ENCODE measurements around the gene FAM229A. TPM values are rescaled to one million over a fixed set of nuclear protein-coding genes. Genes with fewer than 3 reads are reported as not detected.

Gene FAM229A
- total RNA-seq, 8 experiments from 2014 or later, result 1.1 to 6.7 (median 4.3) TPM

- H3K4me1 ChIP-seq (replicated peaks in 1 of 2), result peaks cover 17 to 28% of the 10 kb centered on the region in 2 donors
- in situ Hi-C loops (cut with MboI; ENCODE audit: low pct_unique_long_range_greater_than_20kb in 2 of 9, low sequenced_read_pairs in 9 of 9, unreplicated experiment in 9 of 9), result no loop called here
- no peak overlapping the region for H3K4me3 ChIP-seq
- no peak overlapping the region for H3K27ac ChIP-seq
- WGBS, 10 experiments, result 87 to 100% (median 93%) methylated on average over 1 to 3 of the region's 3 CpGs; no CpG with 5 or more reads in 5 of the 10 experiments
- no peak for ATAC-seq (replicated peaks in 6 of 8)
Measured at GRCh38 chr1:32332290-32333079, 29.8 kb downstream of the FAM229A start.

- Histone ChIP-seq H3K4me3 (no peak overlapping the region), H3K27ac (no peak overlapping the region), H3K4me1 (replicated peaks in 1 of 2) (peaks cover 14 to 19% of the 10 kb centered on the region in 2 donors)
- WGBS, 10 experiments, result 50 to 100% (median 97%) methylated on average over 1 to 8 of the region's 12 CpGs; no CpG with 5 or more reads in 2 of the 10 experiments
- in situ Hi-C loops (cut with MboI; ENCODE audit: low pct_unique_long_range_greater_than_20kb in 2 of 9, low sequenced_read_pairs in 9 of 9, unreplicated experiment in 9 of 9), result no loop called here
- no peak for ATAC-seq (replicated peaks in 6 of 8)
Measured at GRCh38 chr1:32331549-32331948, 30.7 kb downstream of the FAM229A start.

GRCh38 chr1:32330558-32331151, 31.6 kb downstream of the FAM229A start:
- Histone ChIP-seq H3K27ac (no peak overlapping the region), H3K4me3 (no peak overlapping the region), H3K4me1 (replicated peaks in 1 of 2) (peaks cover 14 to 17% of the 10 kb centered on the region in 2 donors)
- in situ Hi-C loops (cut with MboI; ENCODE audit: low pct_unique_long_range_greater_than_20kb in 2 of 9, low sequenced_read_pairs in 9 of 9, unreplicated experiment in 9 of 9), result no loop called here
- no peak for ATAC-seq (replicated peaks in 6 of 8)
- WGBS, 10 experiments, result 80 to 100% (median 94%) methylated on average over 1 to 11 of the region's 12 CpGs; no CpG with 5 or more reads in 1 of the 10 experiments

- peaks cover 14 to 17% of the 10 kb centered on the region in 2 donors for H3K4me1 ChIP-seq (replicated peaks in 1 of 2)
- H3K4me3 ChIP-seq, result no peak overlapping the region
- H3K27ac ChIP-seq, result no peak overlapping the region
Measured at GRCh38 chr1:32329931-32330466, 32.3 kb downstream of the FAM229A start.

GRCh38 chr1:32327204-32327603, 35.1 kb downstream of the FAM229A start:
- H3K4me3 ChIP-seq, result no peak overlapping the region
- ATAC-seq (replicated peaks in 6 of 8), result no peak
- WGBS, 10 experiments, result 94 to 100% (median 100%) methylated on average over 4 to 6 of the region's 11 CpGs; no CpG with 5 or more reads in 7 of the 10 experiments
- in situ Hi-C loops (cut with MboI; ENCODE audit: low pct_unique_long_range_greater_than_20kb in 2 of 9, low sequenced_read_pairs in 9 of 9, unreplicated experiment in 9 of 9), result no loop called here
- no peak overlapping the region for H3K27ac ChIP-seq
- H3K4me1 ChIP-seq (replicated peaks in 1 of 2), result no peaks in the 10 kb centered on the region

More at GRCh38 chr1:32329931-32330466, 32.3 kb downstream of the FAM229A start:
- WGBS, 10 experiments, result 90 to 100% (median 93%) methylated on average over 2 to 4 of the region's 4 CpGs; no CpG with 5 or more reads in 3 of the 10 experiments
- ATAC-seq (replicated peaks in 6 of 8), result no peak
- in situ Hi-C loops (cut with MboI; ENCODE audit: low pct_unique_long_range_greater_than_20kb in 2 of 9, low sequenced_read_pairs in 9 of 9, unreplicated experiment in 9 of 9), result no loop called here

- Histone ChIP-seq H3K27ac (no peak overlapping the region), H3K4me3 (no peak overlapping the region), H3K4me1 (replicated peaks in 1 of 2) (no peaks in the 10 kb centered on the region)
- peak in 2 of 8 experiments; percentile 27 to 35 for ATAC-seq (replicated peaks in 6 of 8)
- WGBS, 10 experiments, result 53 to 94% (median 75%) methylated on average over 2 to 5 of the region's 5 CpGs; no CpG with 5 or more reads in 2 of the 10 experiments
- in situ Hi-C loops (cut with MboI; ENCODE audit: low pct_unique_long_range_greater_than_20kb in 2 of 9, low sequenced_read_pairs in 9 of 9, unreplicated experiment in 9 of 9), result no loop called here
Measured at GRCh38 chr1:32321712-32322291, 40.5 kb downstream of the FAM229A start.

GRCh38 chr1:32318127-32318869, 44.0 kb downstream of the FAM229A start:
- no peak overlapping the region for H3K27ac ChIP-seq
- WGBS, 10 experiments, result 84 to 100% (median 97%) methylated on average over 3 to 10 of the region's 10 CpGs; no CpG with 5 or more reads in 1 of the 10 experiments
- in situ Hi-C loops (cut with MboI; ENCODE audit: low pct_unique_long_range_greater_than_20kb in 2 of 9, low sequenced_read_pairs in 9 of 9, unreplicated experiment in 9 of 9), result no loop called here
- H3K4me1 ChIP-seq (replicated peaks in 1 of 2), result no peaks in the 10 kb centered on the region
- no peak overlapping the region for H3K4me3 ChIP-seq
- ATAC-seq (replicated peaks in 6 of 8), result no peak

- no peaks in the 10 kb centered on the region for H3K4me1 ChIP-seq (replicated peaks in 1 of 2)
- H3K4me3 ChIP-seq, result no peak overlapping the region
- in situ Hi-C loops (cut with MboI; ENCODE audit: low pct_unique_long_range_greater_than_20kb in 2 of 9, low sequenced_read_pairs in 9 of 9, unreplicated experiment in 9 of 9), result no loop called here
- 80 to 100% (median 88%) methylated on average over 1 to 3 of the region's 3 CpGs; no CpG with 5 or more reads in 3 of the 10 experiments for WGBS, 10 experiments
- no peak for ATAC-seq (replicated peaks in 6 of 8)
- H3K27ac ChIP-seq, result no peak overlapping the region
Measured at GRCh38 chr1:32316903-32317277, 45.4 kb downstream of the FAM229A start.

GRCh38 chr1:32311709-32312393, 50.4 kb downstream of the FAM229A start:
- Histone ChIP-seq H3K4me1 (replicated peaks in 1 of 2) (no peaks in the 10 kb centered on the region), H3K4me3 (no peak overlapping the region), H3K27ac (no peak overlapping the region)
- ATAC-seq (replicated peaks in 6 of 8), result peak in 1 of 8 experiments; percentile 26
- in situ Hi-C loops (cut with MboI; ENCODE audit: low pct_unique_long_range_greater_than_20kb in 2 of 9, low sequenced_read_pairs in 9 of 9, unreplicated experiment in 9 of 9), result no loop called here
- 0 to 94% (median 73%) methylated on average over 1 to 2 of the region's 2 CpGs; no CpG with 5 or more reads in 5 of the 10 experiments for WGBS, 10 experiments

Other genes starting within 250 kb of the FAM229A start
- gene TXLNA, start 182.8 kb downstream of the FAM229A start, total RNA-seq, result 10 to 100 TPM; 35.0 to 98.3 (median 60.4) TPM
- gene CCDC28B, start 161.9 kb downstream of the FAM229A start, total RNA-seq, result 10 to 100 TPM; 14.6 to 92.6 (median 53.7) TPM
- gene IQCC, start 156.8 kb downstream of the FAM229A start, total RNA-seq, result 10 to 100 TPM in 1 of 8 experiments, 1 to 10 TPM in 6, under 1 TPM in 1; 0.97 to 13.7 (median 6.7) TPM
- 1 to 10 TPM in 3 of 8 experiments, under 1 TPM in 5; 0.25 to 3.7 (median 0.98) TPM for gene DCDC2B, start 153.4 kb downstream of the FAM229A start, total RNA-seq
- gene TMEM234, start 140.1 kb downstream of the FAM229A start, total RNA-seq, result 10 to 100 TPM; 15.1 to 31.8 (median 25.6) TPM
- 100 to 1,000 TPM; 174 to 366 (median 241) TPM for gene EIF3I, start 140.1 kb downstream of the FAM229A start, total RNA-seq
- gene FAM167B, start 115.3 kb downstream of the FAM229A start, total RNA-seq, result 10 to 100 TPM in 2 of 8 experiments, 1 to 10 TPM in 2, under 1 TPM in 3, not detected in 1; 0.49 to 12.0 (median 2.2) TPM
- gene LCK, start 111.2 kb downstream of the FAM229A start, total RNA-seq, result 1 to 10 TPM in 3 of 8 experiments, under 1 TPM in 1, not detected in 4; 0.63 to 1.4 (median 1.2) TPM
- 100 to 1,000 TPM in 2 of 8 experiments, 10 to 100 TPM in 6; 45.7 to 124 (median 77.0) TPM for gene HDAC1, start 70.4 kb downstream of the FAM229A start, total RNA-seq
- 100 to 1,000 TPM in 7 of 8 experiments, 10 to 100 TPM in 1; 32.9 to 922 (median 250) TPM for gene MARCKSL1, start 26.3 kb downstream of the FAM229A start, total RNA-seq
- gene TSSK3, start 54 bp upstream of the FAM229A start, total RNA-seq, result 1 to 10 TPM in 7 of 8 experiments, under 1 TPM in 1; 0.92 to 6.9 (median 2.5) TPM
- 100 to 1,000 TPM in 4 of 8 experiments, 10 to 100 TPM in 4; 60.0 to 135 (median 94.0) TPM for gene BSDC1, start 32.0 kb upstream of the FAM229A start, total RNA-seq
- 1 to 10 TPM in 5 of 8 experiments, under 1 TPM in 3; under 0.01 to 5.9 (median 2.8) TPM for gene ZBTB8B, start 102.6 kb upstream of the FAM229A start, total RNA-seq
- 10 to 100 TPM in 5 of 8 experiments, 1 to 10 TPM in 3; 1.5 to 18.2 (median 14.3) TPM for gene ZBTB8A, start 176.9 kb upstream of the FAM229A start, total RNA-seq

Measured in motor neuron (in vitro differentiated cells).